HepG2 (cell line): ENCODE data around the gene GPT2. TPM values are rescaled to one million over a fixed set of nuclear protein-coding genes. Genes with fewer than 3 reads are reported as not detected.
"Not testable (repeated sequence)": the region's sequence is repeated elsewhere in the genome, so short reads cannot be mapped to it uniquely, and the experiment has no call there.

Experiments
- ATAC-seq: fragments of 200-7000 bp; cut with Tn5 transposase; 3 replicates; pipeline ENCODE4 v1.9.1; 2020; ENCODE audit warnings: mild to moderate bottlenecking, moderate library complexity
- BruUV-seq: library from RNA; stranded (reverse); fragments of 400-500 nt; replicated peaks from 2 replicates; lab custom pipeline; 2021; lab: Mats Ljungman, UMichigan
- CTCF ChIA-PET: fragments of 300-600 bp; formaldehyde crosslinking; extraction: SDS; loops from one replicate; lab custom pipeline; 2021; ENCODE audit warnings: low total read pairs, inconsistent platforms, low intra/inter-chr PET ratio; lab: Yijun Ruan, JAX
- POLR2A ChIA-PET: fragments of 350-600 bp; sonication (Branson Sonifier 250); formaldehyde crosslinking; loops from one replicate; lab custom pipeline; 2020; ENCODE audit warnings: antibody characterized with exemption, inconsistent platforms; lab: Yijun Ruan, JAX
- DNase-seq: peaks from one replicate; pipeline ENCODE4 v3.0.0-alpha.2; 2015; ENCODE audit warnings: low spot score
- FAIRE-seq: peaks from 3 replicates; lab custom pipeline; 2011; peaks lifted over from hg19 to GRCh38; lab: Jason Lieb, UNC
- H2AFZ ChIP-seq: one replicate; pipeline ENCODE4 v1.6.1; 2011; ENCODE audit warnings: low read length, inconsistent platforms
- H3K27ac ChIP-seq: fragments of 300-600 bp; 3 replicates; pipeline ENCODE4 v1.8.0; 2011; ENCODE audit warnings: mixed run types, mild to moderate bottlenecking, mixed read lengths, low read length, inconsistent platforms; ENCODE audit not compliant: insufficient read depth; ENCODE audit errors: extremely low read length
- H3K27me3 ChIP-seq, 2 experiments: fragments of 200-600 bp in 1 of 2; 2 replicates in 1 of 2; 3 replicates in 1 of 2; pipeline versions ENCODE4 v1.6.0 to v1.8.0; 2011; ENCODE audit warnings: low read length in 2 of 2, mild to moderate bottlenecking in 2 of 2, moderate library complexity in 2 of 2, inconsistent platforms in 1 of 2; ENCODE audit not compliant: insufficient read depth in 2 of 2, control insufficient read depth in 1 of 2
- H3K36me3 ChIP-seq, 2 experiments: fragments of 200-600 bp in 1 of 2; replicated peaks in 1 of 2; 2 replicates in 1 of 2; 3 replicates in 1 of 2; pipeline versions ENCODE4 v1.5.1 to v1.8.0; 2011; ENCODE audit warnings: low read length in 2 of 2, inconsistent platforms in 1 of 2; ENCODE audit not compliant: insufficient read depth in 2 of 2, control insufficient read depth in 1 of 2
- H3K4me1 ChIP-seq: 2 replicates; pipeline ENCODE4 v1.5.1; 2012; ENCODE audit warnings: low read length, inconsistent platforms; ENCODE audit not compliant: insufficient read depth
- H3K4me2 ChIP-seq: 2 replicates; pipeline ENCODE4 v1.6.0; 2011; ENCODE audit warnings: low read depth, low read length, inconsistent platforms
- H3K4me3 ChIP-seq, 3 experiments: fragments of 200-600 bp in 1 of 3; sonication (generic), shearing (Covaris generic) in 1 of 3; replicated peaks in 1 of 3; 2 replicates each; pipeline ENCODE4 v1.5.1; 2011 to 2016; ENCODE audit warnings: low read length in 3 of 3, inconsistent platforms in 2 of 3, low read depth in 2 of 3, mild to moderate bottlenecking in 2 of 3, control low read depth in 1 of 3, mixed read lengths in 1 of 3; ENCODE audit not compliant: insufficient read depth in 1 of 3
- H3K79me2 ChIP-seq: one replicate; pipeline ENCODE4 v1.6.1; 2011; ENCODE audit warnings: low read length, inconsistent platforms; ENCODE audit not compliant: insufficient read depth
- H3K9ac ChIP-seq: 2 replicates; pipeline ENCODE4 v1.6.0; 2011; ENCODE audit warnings: mild to moderate bottlenecking, low read depth, low read length, inconsistent platforms; ENCODE audit not compliant: insufficient read depth
- H3K9me3 ChIP-seq: 2 replicates; pipeline ENCODE4 v1.5.1; 2012; ENCODE audit warnings: mild to moderate bottlenecking, low read length
- H4K20me1 ChIP-seq: 2 replicates; pipeline ENCODE4 v1.6.0; 2011; ENCODE audit warnings: inconsistent platforms, mild to moderate bottlenecking, low read length, moderate library complexity; ENCODE audit not compliant: insufficient read depth
- ATF2 ChIP-seq: sonication (generic); formaldehyde crosslinking; IDR thresholded peaks from 2 replicates; pipeline ENCODE4 v1.4.0; 2020; ENCODE audit warnings: missing genetic modification reagents
- BCL6 ChIP-seq: IDR thresholded peaks from 2 replicates; pipeline ENCODE4 v1.6.1; 2016; ENCODE audit warnings: missing genetic modification reagents, missing compliant biosample characterization
- EP300 ChIP-seq, 3 experiments: sonication (generic) in 1 of 3; formaldehyde crosslinking in 1 of 3; IDR thresholded peaks; 2 replicates each; pipeline versions ENCODE4 v1.5.1 to v1.6.1; 2011 to 2020; ENCODE audit warnings: low read depth in 2 of 3, low read length in 2 of 3, borderline replicate concordance in 1 of 3, improper control_type of control experiment in 1 of 3, mild to moderate bottlenecking in 1 of 3, missing genetic modification reagents in 1 of 3, moderate library complexity in 1 of 3
- FOSL2 ChIP-seq: sonication (generic); formaldehyde crosslinking; IDR thresholded peaks from 2 replicates; pipeline ENCODE4 v1.4.0; 2020; ENCODE audit warnings: missing genetic modification reagents
- FOXA1 ChIP-seq, 2 experiments: fragments of 450-650 bp in 1 of 2; sonication (generic) in 1 of 2; formaldehyde crosslinking in 1 of 2; IDR thresholded peaks; 2 replicates each; pipeline versions ENCODE4 v1.4.0 to v1.6.1; 2016 to 2020; ENCODE audit warnings: missing genetic modification reagents in 1 of 2
- HDAC1 ChIP-seq: sonication (generic); formaldehyde crosslinking; IDR thresholded peaks from 2 replicates; pipeline ENCODE4 v1.5.1; 2020; ENCODE audit warnings: mild to moderate bottlenecking, missing genetic modification reagents
- HOXA5 ChIP-seq: sonication (generic); formaldehyde crosslinking; IDR thresholded peaks from 2 replicates; pipeline ENCODE4 v1.4.0; 2020; ENCODE audit warnings: missing genetic modification reagents
- IRF2 ChIP-seq: IDR thresholded peaks from 2 replicates; pipeline ENCODE4 v1.6.1; 2018; ENCODE audit warnings: missing genetic modification reagents, missing compliant biosample characterization
- KAT8 ChIP-seq: IDR thresholded peaks from 2 replicates; pipeline ENCODE4 v1.6.1; 2016; ENCODE audit warnings: missing genetic modification reagents, missing compliant biosample characterization
- MIER2 ChIP-seq: IDR thresholded peaks from 2 replicates; pipeline ENCODE4 v1.6.1; 2016; ENCODE audit warnings: missing biosample characterization, missing genetic modification reagents
- MIXL1 ChIP-seq: IDR thresholded peaks from 2 replicates; pipeline ENCODE4 v1.6.1; 2016
- NR2F1 ChIP-seq, 2 experiments: fragments of 450-650 bp in 1 of 2; formaldehyde crosslinking in 1 of 2; IDR thresholded peaks; 2 replicates each; pipeline versions ENCODE4 v1.5.0 to v1.6.1; 2016 to 2020; ENCODE audit warnings: mild to moderate bottlenecking in 1 of 2, missing compliant biosample characterization in 1 of 2, missing genetic modification reagents in 1 of 2, moderate library complexity in 1 of 2
- NR2F6 ChIP-seq, 2 experiments: IDR thresholded peaks; 2 replicates each; pipeline ENCODE4 v1.6.1; 2016; ENCODE audit warnings: antibody characterized with exemption in 1 of 2, mild to moderate bottlenecking in 1 of 2
- PPARG ChIP-seq: conservative IDR thresholded peaks from 2 replicates; pipeline ENCODE4 v1.6.1; 2016; ENCODE audit warnings: missing biosample characterization, missing genetic modification reagents
- RARA ChIP-seq: IDR thresholded peaks from 2 replicates; pipeline ENCODE4 v1.6.1; 2016; ENCODE audit warnings: missing genetic modification reagents, missing compliant biosample characterization
- RXRA ChIP-seq: sonication (generic); formaldehyde crosslinking; IDR thresholded peaks from 2 replicates; pipeline ENCODE4 v1.5.1; 2020; ENCODE audit warnings: missing genetic modification reagents
- RXRB ChIP-seq: IDR thresholded peaks from 2 replicates; pipeline ENCODE4 v1.6.1; 2016; ENCODE audit warnings: borderline replicate concordance, missing genetic modification reagents, missing compliant biosample characterization
- ZNF441 ChIP-seq: sonication (generic); formaldehyde crosslinking; IDR thresholded peaks from 2 replicates; pipeline ENCODE4 v1.7.0; 2021; ENCODE audit warnings: missing genetic modification reagents, borderline replicate concordance
- ZNF629 ChIP-seq: sonication (generic); formaldehyde crosslinking; conservative IDR thresholded peaks from 2 replicates; pipeline ENCODE4 v1.5.0; 2020; ENCODE audit warnings: missing genetic modification reagents
- ZNF772 ChIP-seq: sonication (generic); formaldehyde crosslinking; IDR thresholded peaks from 2 replicates; pipeline ENCODE4 v1.5.0; 2020; ENCODE audit warnings: mild to moderate bottlenecking, missing genetic modification reagents
- WGBS: methylation state at CpG from one replicate; pipeline ENCODE4 v1.1.6; 2017; ENCODE audit warnings: low lambda C conversion rate; 5-methylcytosine and 5-hydroxymethylcytosine counted together
- in situ Hi-C: cut with HindIII; loops from 2 replicates; pipeline ENCODE4 v1.10.0; 2017; ENCODE audit warnings: low pct_unique_long_range_greater_than_20kb; ENCODE audit not compliant: extremely low pct_ligation_motif_present
- intact Hi-C: fragments of 100-400 bp; cut with micrococcal nuclease; formaldehyde crosslinking; loops from one replicate; pipeline ENCODE4 v1.10.0; 2022; ENCODE audit not compliant: unreplicated experiment
- polyA plus RNA-seq, 8 experiments: library from polyadenylated mRNA; depleted of rRNA in 3 of 8; stranded (reverse) in 7 of 8; unstranded in 1 of 8; fragments of >200 nt; fragmentation: Illumina TruSeq in 4 of 8; extraction: Trizol in 4 of 8; gene quantifications; 2 replicates each; pipeline versions ENCODE4 v1.2.1 to v1.2.3, GENCODE V29; 2011 to 2016; ENCODE audit warnings: low read depth in 4 of 8, missing spikeins in 1 of 8, mixed read lengths in 1 of 8; ENCODE audit not compliant: insufficient read depth in 1 of 8
- total RNA-seq, 5 experiments: library from RNA; depleted of rRNA; stranded (reverse); fragments of >200 nt; fragmentation: Illumina TruSeq; extraction: Trizol; gene quantifications; 2 replicates each; pipeline ENCODE4 v1.2.3, GENCODE V29; 2016; ENCODE audit warnings: low read depth in 1 of 5
- TF ChIP-seq, protein P1 (sequence below): IDR thresholded peaks from 2 replicates; pipeline ENCODE4 v1.4.0; 2020; ENCODE audit warnings: mild to moderate bottlenecking, missing genetic modification reagents

Gene GPT2
- total and polyA plus RNA-seq, 2 of the 13 experiments (the other 11 are each of a cell fraction or from before 2014, with no cell fraction given), result 138 to 267 TPM

DNA sequence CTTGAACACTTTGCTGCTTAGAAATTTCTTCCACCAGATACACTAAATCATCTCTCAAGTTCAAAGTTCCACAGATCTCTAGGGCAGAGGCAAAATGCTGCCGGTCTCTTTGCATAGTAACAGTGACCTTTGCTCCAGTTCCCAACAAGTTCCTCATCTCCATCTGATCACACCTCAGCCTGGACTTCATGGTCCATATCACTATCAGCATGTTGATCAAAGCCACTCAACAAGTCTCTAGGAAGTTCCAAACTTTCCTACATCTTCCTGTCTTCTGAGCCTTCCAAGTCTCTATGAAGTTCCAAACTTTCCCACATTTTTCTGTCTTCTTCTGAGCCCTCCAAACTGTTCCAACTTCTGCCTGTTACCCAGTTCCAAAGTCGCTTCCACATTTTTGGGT is 15.3 kb upstream of the GPT2 start:
- H3K36me3 ChIP-seq; in situ Hi-C loops; H3K27ac ChIP-seq; BruUV-seq; H2AFZ ChIP-seq; H3K4me3 ChIP-seq; H3K27me3 ChIP-seq; H3K9ac ChIP-seq; H3K9me3 ChIP-seq; CTCF ChIA-PET; H3K79me2 ChIP-seq; H4K20me1 ChIP-seq; intact Hi-C loops; TF ChIP-seq EP300 (CRISPR knock-in tag; IDR thresholded peaks at IDR 0.05; ENCODE audit: borderline replicate concordance); FOXA1 (IDR thresholded peaks at IDR 0.05): not testable (repeated sequence)
- FAIRE-seq (peak; percentile 72), ATAC-seq (peak; percentile 56), DNase-seq (peak; percentile 90)
- 43% methylated on average over 2 of the region's 2 CpGs for WGBS
- peak overlapping the region; percentile 43 for H3K4me2 ChIP-seq
- POLR2A ChIA-PET, result interaction anchor here (1.3 to 11.9 kb wide), 3 partner anchors 8 to 27 kb away, joined by 4 to 306 read pairs (median 14); partner anchors contain the start of gene GPT2
- H3K4me1 ChIP-seq, result peaks cover 100% of the 10 kb centered on the region
- TF ChIP-seq ZNF441 (CRISPR knock-in tag), result 0 out of 2 replicates have a peak, but pooled peaks have one; percentile 21
- TF ChIP-seq MIXL1 (CRISPR knock-in tag), result peak; percentile 80
- peak; percentile 61 for TF ChIP-seq NR2F6 (IDR thresholded peaks at IDR 0.05)
- TF ChIP-seq NR2F6 (CRISPR knock-in tag; IDR thresholded peaks at IDR 0.05), result peak; percentile 78
- TF ChIP-seq BCL6 (CRISPR knock-in tag), result peak; percentile 90
- TF ChIP-seq RXRB (CRISPR knock-in tag), result peak; percentile 100
- TF ChIP-seq KAT8, result 0 out of 2 replicates have a peak, but pooled peaks have one; percentile 49
- TF ChIP-seq EP300 (IDR thresholded peaks at IDR 0.05; ENCODE audit: low read depth in 2 of 2, low read length in 2 of 2), result peak in 1 of 2 experiments; percentile 49; a peak in 1 of 4 replicates
- TF ChIP-seq FOXA1 (CRISPR knock-in tag; IDR thresholded peaks at IDR 0.05), result peak; percentile 58
- peak; percentile 79 for TF ChIP-seq HDAC1 (CRISPR knock-in tag)
- peak; percentile 49; the same call in 1 of the 2 replicates for TF ChIP-seq MIER2
- peak; percentile 99 for TF ChIP-seq PPARG (CRISPR knock-in tag)
- TF ChIP-seq FOSL2, result peak; percentile 73
- TF ChIP-seq ZNF772 (CRISPR knock-in tag), result peak; percentile 53; the same call in 1 of the 2 replicates
- TF ChIP-seq ATF2 (CRISPR knock-in tag), result 0 out of 2 replicates have a peak, but pooled peaks have one; percentile 21
- peak; percentile 90 for TF ChIP-seq RARA (CRISPR knock-in tag)
- peak; percentile 39; the same call in 1 of the 2 replicates for TF ChIP-seq ZNF629 (CRISPR knock-in tag)
- TF ChIP-seq, protein P1, sequence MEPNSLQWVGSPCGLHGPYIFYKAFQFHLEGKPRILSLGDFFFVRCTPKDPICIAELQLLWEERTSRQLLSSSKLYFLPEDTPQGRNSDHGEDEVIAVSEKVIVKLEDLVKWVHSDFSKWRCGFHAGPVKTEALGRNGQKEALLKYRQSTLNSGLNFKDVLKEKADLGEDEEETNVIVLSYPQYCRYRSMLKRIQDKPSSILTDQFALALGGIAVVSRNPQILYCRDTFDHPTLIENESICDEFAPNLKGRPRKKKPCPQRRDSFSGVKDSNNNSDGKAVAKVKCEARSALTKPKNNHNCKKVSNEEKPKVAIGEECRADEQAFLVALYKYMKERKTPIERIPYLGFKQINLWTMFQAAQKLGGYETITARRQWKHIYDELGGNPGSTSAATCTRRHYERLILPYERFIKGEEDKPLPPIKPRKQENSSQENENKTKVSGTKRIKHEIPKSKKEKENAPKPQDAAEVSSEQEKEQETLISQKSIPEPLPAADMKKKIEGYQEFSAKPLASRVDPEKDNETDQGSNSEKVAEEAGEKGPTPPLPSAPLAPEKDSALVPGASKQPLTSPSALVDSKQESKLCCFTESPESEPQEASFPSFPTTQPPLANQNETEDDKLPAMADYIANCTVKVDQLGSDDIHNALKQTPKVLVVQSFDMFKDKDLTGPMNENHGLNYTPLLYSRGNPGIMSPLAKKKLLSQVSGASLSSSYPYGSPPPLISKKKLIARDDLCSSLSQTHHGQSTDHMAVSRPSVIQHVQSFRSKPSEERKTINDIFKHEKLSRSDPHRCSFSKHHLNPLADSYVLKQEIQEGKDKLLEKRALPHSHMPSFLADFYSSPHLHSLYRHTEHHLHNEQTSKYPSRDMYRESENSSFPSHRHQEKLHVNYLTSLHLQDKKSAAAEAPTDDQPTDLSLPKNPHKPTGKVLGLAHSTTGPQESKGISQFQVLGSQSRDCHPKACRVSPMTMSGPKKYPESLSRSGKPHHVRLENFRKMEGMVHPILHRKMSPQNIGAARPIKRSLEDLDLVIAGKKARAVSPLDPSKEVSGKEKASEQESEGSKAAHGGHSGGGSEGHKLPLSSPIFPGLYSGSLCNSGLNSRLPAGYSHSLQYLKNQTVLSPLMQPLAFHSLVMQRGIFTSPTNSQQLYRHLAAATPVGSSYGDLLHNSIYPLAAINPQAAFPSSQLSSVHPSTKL (CRISPR knock-in tag), result peak; percentile 87
- peak; percentile 40 to 69 for TF ChIP-seq NR2F1 (CRISPR knock-in tag; IDR thresholded peaks at IDR 0.05)
- peak; percentile 64; the same call in 1 of the 2 replicates for TF ChIP-seq HOXA5
- peak; percentile 87; the same call in 1 of the 2 replicates for TF ChIP-seq RXRA
- TF ChIP-seq IRF2, result peak; percentile 65; the same call in 1 of the 2 replicates
